HCT116 (cell line): ENCODE results near the gene MICAL3. TPM values are rescaled to one million over a fixed set of nuclear protein-coding genes. Genes with fewer than 3 reads are reported as not detected.

Source experiments
- ATAC-seq: fragments of 200-7000 bp; cut with Tn5 transposase; 2 replicates; pipeline ENCODE4 v1.9.1; 2020; ENCODE audit warnings: mild to moderate bottlenecking, moderate library complexity
- BruUV-seq: library from RNA; stranded (reverse); fragments of 400-500 nt; replicated peaks from 2 replicates; lab custom pipeline; 2021; lab: Mats Ljungman, UMichigan
- CTCF ChIA-PET: fragments of 300-600 bp; sonication (Branson Sonifier 250); formaldehyde crosslinking; loops from one replicate; lab custom pipeline; 2021; ENCODE audit warnings: antibody characterized with exemption; lab: Charles Lee
- POLR2A ChIA-PET: fragments of 300-600, 350-600 bp; sonication (Branson Sonifier 250); formaldehyde crosslinking; loops from one replicate; lab custom pipeline; 2021; ENCODE audit warnings: antibody characterized with exemption; lab: Charles Lee
- RAD21 ChIA-PET, 2 experiments: fragments of 300-600 bp; sonication (Branson Sonifier 250); formaldehyde crosslinking; loops; one replicate each; lab custom pipeline; 2023; ENCODE audit warnings: low total read pairs in 2 of 2; ENCODE audit not compliant: uncharacterized antibody in 2 of 2, unreplicated experiment in 2 of 2, low non-redundant PET in 1 of 2; lab: Charles Lee
- DNase-seq: peaks from one replicate; pipeline ENCODE4 v3.0.0-alpha.2; 2010; ENCODE audit warnings: low read depth, low spot score
- H2AFZ ChIP-seq: fragments of 200-600 bp; shearing (Covaris generic), sonication (generic); 2 replicates; pipeline ENCODE4 v1.6.1; 2017; ENCODE audit warnings: low read depth, mixed run types, mixed read lengths, antibody characterized with exemption, low read length; ENCODE audit not compliant: poor library complexity, severe bottlenecking
- H3K27ac ChIP-seq: 2 replicates; pipeline ENCODE4 v1.5.1; 2012; ENCODE audit warnings: low read depth, low read length
- H3K27me3 ChIP-seq: fragments of 200-600 bp; sonication (generic); 2 replicates; pipeline ENCODE4 v1.6.1; 2016; ENCODE audit warnings: mixed run types, low read length, mixed read lengths; ENCODE audit not compliant: insufficient read depth
- H3K36me3 ChIP-seq, 2 experiments: fragments of 200-500 bp in 1 of 2; fragments of 200-600 bp in 1 of 2; sonication (Bioruptor generic) in 1 of 2; sonication (generic) in 1 of 2; 2 replicates each; pipeline versions ENCODE4 v1.5.1 to v1.6.1; 2014 to 2016; ENCODE audit warnings: low read length in 2 of 2, inconsistent platforms in 1 of 2, mixed read lengths in 1 of 2, mixed run types in 1 of 2; ENCODE audit not compliant: insufficient read depth in 2 of 2, control insufficient read depth in 1 of 2
- H3K4me1 ChIP-seq, 2 experiments: fragments of 200-600 bp in 1 of 2; sonication (generic) in 1 of 2; 2 replicates each; pipeline versions ENCODE4 v1.5.1 to v1.6.1; 2012 to 2017; ENCODE audit warnings: low read length in 2 of 2, inconsistent platforms in 1 of 2, mild to moderate bottlenecking in 1 of 2, mixed read lengths in 1 of 2, mixed run types in 1 of 2, moderate library complexity in 1 of 2; ENCODE audit not compliant: insufficient read depth in 2 of 2, control insufficient read depth in 1 of 2
- H3K4me2 ChIP-seq: fragments of 200-600 bp; sonication (generic); 2 replicates; pipeline ENCODE4 v1.6.1; 2017; ENCODE audit warnings: mixed run types, low read length, mixed read lengths
- H3K4me3 ChIP-seq, 2 experiments: fragments of 200-600 bp in 1 of 2; sonication (generic) in 1 of 2; replicated peaks in 1 of 2; 2 replicates each; pipeline ENCODE4 v1.5.1; 2011 to 2016; ENCODE audit warnings: low read length in 2 of 2, control low read depth in 1 of 2, low read depth in 1 of 2, mild to moderate bottlenecking in 1 of 2, mixed read lengths in 1 of 2, mixed run types in 1 of 2
- H3K79me2 ChIP-seq: fragments of 200-600 bp; sonication (generic); 2 replicates; pipeline ENCODE4 v1.6.1; 2017; ENCODE audit warnings: mild to moderate bottlenecking, mixed run types, low read length, moderate library complexity, mixed read lengths; ENCODE audit not compliant: insufficient read depth
- H3K9ac ChIP-seq: fragments of 200-600 bp; sonication (generic); 2 replicates; pipeline ENCODE4 v1.6.1; 2016; ENCODE audit warnings: low read length, mixed read lengths
- H3K9me2 ChIP-seq: fragments of 200-600 bp; sonication (generic), shearing (Covaris generic); 2 replicates; pipeline ENCODE4 v1.6.1; 2017; ENCODE audit warnings: mixed run types, mild to moderate bottlenecking, moderate library complexity; ENCODE audit not compliant: insufficient read depth
- H3K9me3 ChIP-seq, 2 experiments: fragments of 200-500 bp in 1 of 2; fragments of 200-600 bp in 1 of 2; sonication (Bioruptor generic) in 1 of 2; sonication (generic) in 1 of 2; 2 replicates each; pipeline ENCODE4 v1.6.1; 2014 to 2017; ENCODE audit warnings: low read length in 2 of 2, mixed read lengths in 2 of 2, inconsistent platforms in 1 of 2, low read depth in 1 of 2, mild to moderate bottlenecking in 1 of 2, mixed run types in 1 of 2, moderate library complexity in 1 of 2; ENCODE audit not compliant: control insufficient read depth in 1 of 2, insufficient read depth in 1 of 2
- H4K20me1 ChIP-seq: fragments of 200-600 bp; sonication (generic), shearing (Covaris generic); 2 replicates; pipeline ENCODE4 v1.6.1; 2017; ENCODE audit warnings: mixed run types, mild to moderate bottlenecking, moderate library complexity; ENCODE audit not compliant: insufficient read depth
- CBX3 ChIP-seq: IDR thresholded peaks from 2 replicates; pipeline ENCODE4 v1.6.1; 2012; ENCODE audit warnings: low read depth
- EGR1 ChIP-seq: IDR thresholded peaks from 2 replicates; pipeline ENCODE4 v1.6.1; 2012; ENCODE audit warnings: low read depth
- EZH2 ChIP-seq: fragments of 200-600 bp; sonication (generic); IDR thresholded peaks from 2 replicates; pipeline ENCODE4 v1.6.1; 2017; ENCODE audit warnings: antibody characterized with exemption, mixed run types
- EZH2phosphoT487 ChIP-seq: fragments of 200-600 bp; IDR thresholded peaks from 2 replicates; pipeline ENCODE4 v1.6.1; 2018; ENCODE audit warnings: antibody characterized with exemption, borderline replicate concordance
- FOSL1 ChIP-seq: IDR thresholded peaks from 2 replicates; pipeline ENCODE4 v1.6.1; 2012; ENCODE audit warnings: low read depth
- MAX ChIP-seq: IDR thresholded peaks from 2 replicates; pipeline ENCODE4 v1.6.1; 2012
- POLR2A ChIP-seq: IDR thresholded peaks from 2 replicates; pipeline ENCODE4 v1.7.0; 2011; ENCODE audit warnings: borderline replicate concordance; ENCODE audit not compliant: insufficient read depth, insufficient read length; ENCODE audit errors: extremely low read depth
- POLR2AphosphoS5 ChIP-seq: IDR thresholded peaks from 2 replicates; pipeline ENCODE4 v1.6.1; 2011; ENCODE audit warnings: mild to moderate bottlenecking, low read depth, low read length, moderate library complexity
- RAD21 ChIP-seq: IDR thresholded peaks from 2 replicates; pipeline ENCODE4 v1.6.1; 2012; ENCODE audit warnings: low read depth, mild to moderate bottlenecking
- SIN3A ChIP-seq: IDR thresholded peaks from 2 replicates; pipeline ENCODE4 v1.6.1; 2012; ENCODE audit warnings: low read depth
- SP1 ChIP-seq: IDR thresholded peaks from 2 replicates; pipeline ENCODE4 v1.6.1; 2012; ENCODE audit warnings: low read depth
- SRF ChIP-seq: IDR thresholded peaks from 2 replicates; pipeline ENCODE4 v1.6.1; 2012; ENCODE audit warnings: low read depth
- TCF7L2 ChIP-seq: IDR thresholded peaks from 2 replicates; pipeline ENCODE4 v1.7.0; 2011; ENCODE audit warnings: borderline replicate concordance, inconsistent platforms; ENCODE audit not compliant: insufficient read depth, insufficient read length; ENCODE audit errors: extremely low read depth
- YY1 ChIP-seq: IDR thresholded peaks from 2 replicates; pipeline ENCODE4 v1.6.1; 2011; ENCODE audit warnings: low read length, low read depth, moderate library complexity, mild to moderate bottlenecking; ENCODE audit not compliant: insufficient replicate concordance; ENCODE audit errors: extremely low read depth
- ZFX ChIP-seq: fragments of 450-650 bp; IDR thresholded peaks from 2 replicates; pipeline ENCODE4 v1.6.1; 2017
- ZNF274 ChIP-seq: fragments of 200-500 bp; sonication (Bioruptor generic); IDR thresholded peaks from 2 replicates; pipeline ENCODE4 v1.6.1; 2014; ENCODE audit warnings: mild to moderate bottlenecking, low read depth, low read length, inconsistent platforms
- intact Hi-C: fragments of 100-400 bp; cut with micrococcal nuclease; formaldehyde crosslinking; loops from 2 replicates; pipeline ENCODE4 v1.10.0; 2022
- total RNA-seq: library from RNA; stranded (reverse); gene quantifications from one replicate; pipeline ENCODE4 v1.2.1, GENCODE V29; 2021; ENCODE audit not compliant: unreplicated experiment
- TF ChIP-seq, protein P1 (sequence below): IDR thresholded peaks from 2 replicates; pipeline ENCODE4 v1.6.1; 2012; ENCODE audit warnings: low read depth
- TF ChIP-seq, protein P2 (sequence below): IDR thresholded peaks from 2 replicates; pipeline ENCODE4 v1.6.1; 2011; ENCODE audit warnings: mild to moderate bottlenecking, low read length, moderate library complexity; ENCODE audit not compliant: insufficient replicate concordance; ENCODE audit errors: extremely low read depth

MICAL3 gene
- total RNA-seq, 1 experiment from 2014 or later: 30.8 TPM

- Histone ChIP-seq H3K27ac (no peak overlapping the region), H3K36me3 (peaks cover 4 to 21% of the 10 kb centered on the region in 2 experiments; a peak in 3 of 4 replicates), H3K27me3 (no peaks in the 10 kb centered on the region), H3K79me2 (no peaks in the 10 kb centered on the region), H3K9ac (no peak overlapping the region), H3K9me3 (no peaks in the 10 kb centered on the region), H3K4me3 (no peak overlapping the region), H3K4me1 (no peaks in the 10 kb centered on the region; a peak in 1 of 4 replicates), H3K9me2 (no peaks in the 10 kb centered on the region), H4K20me1 (no peaks in the 10 kb centered on the region), H2AFZ (no peak overlapping the region), H3K4me2 (no peak overlapping the region)
- intact Hi-C loops: no loop called here
- BruUV-seq: no TSS peak
- POLR2A ChIA-PET: no interaction called here
- TF ChIP-seq SP1: no peak
- TF ChIP-seq CBX3: no peak
- TF ChIP-seq, protein P1, sequence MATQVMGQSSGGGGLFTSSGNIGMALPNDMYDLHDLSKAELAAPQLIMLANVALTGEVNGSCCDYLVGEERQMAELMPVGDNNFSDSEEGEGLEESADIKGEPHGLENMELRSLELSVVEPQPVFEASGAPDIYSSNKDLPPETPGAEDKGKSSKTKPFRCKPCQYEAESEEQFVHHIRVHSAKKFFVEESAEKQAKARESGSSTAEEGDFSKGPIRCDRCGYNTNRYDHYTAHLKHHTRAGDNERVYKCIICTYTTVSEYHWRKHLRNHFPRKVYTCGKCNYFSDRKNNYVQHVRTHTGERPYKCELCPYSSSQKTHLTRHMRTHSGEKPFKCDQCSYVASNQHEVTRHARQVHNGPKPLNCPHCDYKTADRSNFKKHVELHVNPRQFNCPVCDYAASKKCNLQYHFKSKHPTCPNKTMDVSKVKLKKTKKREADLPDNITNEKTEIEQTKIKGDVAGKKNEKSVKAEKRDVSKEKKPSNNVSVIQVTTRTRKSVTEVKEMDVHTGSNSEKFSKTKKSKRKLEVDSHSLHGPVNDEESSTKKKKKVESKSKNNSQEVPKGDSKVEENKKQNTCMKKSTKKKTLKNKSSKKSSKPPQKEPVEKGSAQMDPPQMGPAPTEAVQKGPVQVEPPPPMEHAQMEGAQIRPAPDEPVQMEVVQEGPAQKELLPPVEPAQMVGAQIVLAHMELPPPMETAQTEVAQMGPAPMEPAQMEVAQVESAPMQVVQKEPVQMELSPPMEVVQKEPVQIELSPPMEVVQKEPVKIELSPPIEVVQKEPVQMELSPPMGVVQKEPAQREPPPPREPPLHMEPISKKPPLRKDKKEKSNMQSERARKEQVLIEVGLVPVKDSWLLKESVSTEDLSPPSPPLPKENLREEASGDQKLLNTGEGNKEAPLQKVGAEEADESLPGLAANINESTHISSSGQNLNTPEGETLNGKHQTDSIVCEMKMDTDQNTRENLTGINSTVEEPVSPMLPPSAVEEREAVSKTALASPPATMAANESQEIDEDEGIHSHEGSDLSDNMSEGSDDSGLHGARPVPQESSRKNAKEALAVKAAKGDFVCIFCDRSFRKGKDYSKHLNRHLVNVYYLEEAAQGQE: no peak
- TF ChIP-seq POLR2AphosphoS5: no peak
- no peak for TF ChIP-seq EZH2
- no peak for TF ChIP-seq RAD21
- no peak for TF ChIP-seq ZFX
- TF ChIP-seq POLR2A: no peak
- TF ChIP-seq SRF: no peak
- TF ChIP-seq EZH2phosphoT487: no peak
- no peak for TF ChIP-seq MAX
- no peak for TF ChIP-seq SIN3A
- TF ChIP-seq FOSL1: no peak
- TF ChIP-seq, protein P2, sequence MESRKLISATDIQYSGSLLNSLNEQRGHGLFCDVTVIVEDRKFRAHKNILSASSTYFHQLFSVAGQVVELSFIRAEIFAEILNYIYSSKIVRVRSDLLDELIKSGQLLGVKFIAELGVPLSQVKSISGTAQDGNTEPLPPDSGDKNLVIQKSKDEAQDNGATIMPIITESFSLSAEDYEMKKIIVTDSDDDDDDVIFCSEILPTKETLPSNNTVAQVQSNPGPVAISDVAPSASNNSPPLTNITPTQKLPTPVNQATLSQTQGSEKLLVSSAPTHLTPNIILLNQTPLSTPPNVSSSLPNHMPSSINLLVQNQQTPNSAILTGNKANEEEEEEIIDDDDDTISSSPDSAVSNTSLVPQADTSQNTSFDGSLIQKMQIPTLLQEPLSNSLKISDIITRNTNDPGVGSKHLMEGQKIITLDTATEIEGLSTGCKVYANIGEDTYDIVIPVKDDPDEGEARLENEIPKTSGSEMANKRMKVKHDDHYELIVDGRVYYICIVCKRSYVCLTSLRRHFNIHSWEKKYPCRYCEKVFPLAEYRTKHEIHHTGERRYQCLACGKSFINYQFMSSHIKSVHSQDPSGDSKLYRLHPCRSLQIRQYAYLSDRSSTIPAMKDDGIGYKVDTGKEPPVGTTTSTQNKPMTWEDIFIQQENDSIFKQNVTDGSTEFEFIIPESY: no peak
- TF ChIP-seq ZNF274: no peak
- TF ChIP-seq EGR1: no peak
- no peak for TF ChIP-seq TCF7L2
- TF ChIP-seq YY1: no peak
- CTCF ChIA-PET: no interaction called here
- DNase-seq: no peak
- RAD21 ChIA-PET: no interaction called here
- ATAC-seq: no peak
Observed at GRCh38 chr22:17880468-17880867, 143.9 kb downstream of the MICAL3 start.
